Measurements from ENCODE around the gene TMEM219. TPM values are rescaled to one million over a fixed set of nuclear protein-coding genes. Genes with fewer than 3 reads are reported as not detected.
A peak's percentile ranks its signal among the peaks of the same experiment; 100 is the strongest.

The TMEM219 gene
- total and polyA plus RNA-seq, 2 of the 8 experiments (the other 6 are each of a cell fraction or from before 2014, with no cell fraction given) = 60.2 to 116 TPM

DNA sequence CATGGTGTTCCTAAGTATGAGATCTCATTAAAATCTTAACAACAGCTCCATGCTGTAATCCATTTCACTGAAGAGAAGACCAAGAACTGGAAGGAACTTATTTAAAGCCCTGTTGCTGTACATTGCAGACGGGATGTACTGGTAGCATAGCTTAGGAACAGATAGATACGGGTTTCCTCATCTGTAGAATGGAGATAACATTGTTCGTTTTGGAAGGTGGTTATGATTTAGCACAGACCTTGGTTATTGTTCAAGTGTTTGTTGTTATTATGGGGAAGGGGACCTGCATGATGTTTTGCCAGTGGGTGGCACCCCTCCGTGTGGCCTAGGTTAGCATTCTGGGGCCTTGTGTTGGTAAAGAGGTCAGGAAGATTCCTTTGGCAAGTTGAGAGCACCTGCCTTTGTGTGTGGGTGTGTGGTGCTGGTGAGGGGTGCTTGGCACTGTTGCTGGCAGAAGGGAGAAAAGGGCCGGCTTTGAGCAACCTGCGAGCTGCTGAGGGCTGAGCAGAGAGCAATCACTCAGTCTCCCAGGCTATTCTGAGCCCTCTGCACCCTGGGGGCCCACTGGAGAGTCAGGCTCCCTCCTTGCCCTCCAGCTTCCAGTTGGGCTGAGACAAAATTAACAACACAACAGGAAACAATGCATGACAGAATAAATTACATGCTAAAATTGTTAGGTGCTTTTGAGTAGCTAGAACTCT lies 14.1 kb downstream of the TMEM219 start:
- H3K56ac ChIP-seq (replicated peaks; ENCODE audit: insufficient read length, low read depth, low read length) = no peak overlapping the region
- H2AFZ ChIP-seq (ENCODE audit: low read length) = no peak overlapping the region
- peak overlapping the region; percentile 72 to 85 for H3K4me2 ChIP-seq (ENCODE audit: insufficient read depth in 1 of 2, low read depth in 2 of 2, low read length in 2 of 2)
- no peak overlapping the region for H2BK12ac ChIP-seq (ENCODE audit: low read depth, low read length)
- H3K27me3 ChIP-seq (replicated peaks in 1 of 4; ENCODE audit: control insufficient read depth in 3 of 4, extremely low read depth in 1 of 4, insufficient read depth in 3 of 4, low read length in 3 of 4) = peaks cover 2 to 10% (median 9%) of the 10 kb centered on the region in 4 experiments
- no peak overlapping the region; the same call in 1 of the 2 replicates for H2BK15ac ChIP-seq (ENCODE audit: low read length)
- H4K20me1 ChIP-seq (replicated peaks in 1 of 2; ENCODE audit: control insufficient read depth in 1 of 2, insufficient read depth in 2 of 2, low read length in 2 of 2) = peaks cover 4 to 18% of the 10 kb centered on the region in 2 experiments
- H3K4me1 ChIP-seq (replicated peaks in 1 of 4; ENCODE audit: control insufficient read depth in 3 of 4, insufficient read depth in 4 of 4, low read length in 3 of 4) = peaks cover 4 to 20% (median 7%) of the 10 kb centered on the region in 4 experiments
- DNase-seq (ENCODE audit: low read depth in 1 of 2, low spot score in 2 of 2) (no peak), FAIRE-seq (no peak)
- peak overlapping the region in 1 of 4 experiments; percentile 90; a peak in 4 of 8 replicates for H3K4me3 ChIP-seq (ENCODE audit: extremely low read depth in 1 of 4, insufficient read depth in 2 of 4, low read depth in 3 of 4, low read length in 4 of 4)
- peaks cover 25% of the 10 kb centered on the region for H3K79me1 ChIP-seq (ENCODE audit: low read depth, low read length)
- peaks cover 7% of the 10 kb centered on the region; the same call in 1 of the 2 replicates for H3K23me2 ChIP-seq (ENCODE audit: low read depth, low read length)
- peaks cover 9 to 34% of the 10 kb centered on the region in 2 experiments for H3K79me2 ChIP-seq (ENCODE audit: control insufficient read depth in 1 of 2, insufficient read depth in 2 of 2, low read length in 2 of 2)
- 52% methylated on average over 6 of the region's 6 CpGs; no CpG with 5 or more reads in 1 of the 2 experiments for WGBS, 2 experiments (ENCODE audit: extremely low coverage in 1 of 2, insufficient coverage in 1 of 2, insufficient read length in 1 of 2, insufficient replicate concordance in 2 of 2, low coverage in 1 of 2, low lambda C conversion rate in 2 of 2, missing lambda C conversion rate in 1 of 2)
- ChIA-PET POLR2A (ENCODE audit: partially characterized antibody) (interaction anchor here (0.8 to 1.9 kb wide), 8 partner anchors 9 to 76 kb away, joined by 3 to 11 read pairs (median 4); partner anchors contain the start of genes ASPHD1, KCTD13 and TLCD3B), CTCF (ENCODE audit: partially characterized antibody) (interaction anchor here (0.6 to 4.4 kb wide), 13 partner anchors 9 to 157 kb away, joined by 3 to 19 read pairs (median 4); no protein-coding TSS in a partner anchor)
- H2BK20ac ChIP-seq (ENCODE audit: low read length) = no peak overlapping the region
- H3K36me3 ChIP-seq (ENCODE audit: control insufficient read depth in 2 of 4, insufficient read depth in 4 of 4, low read length in 3 of 4) = peaks cover 10 to 41% (median 30%) of the 10 kb centered on the region in 4 experiments
- no peak overlapping the region for H3K18ac ChIP-seq (ENCODE audit: extremely low read depth, low read length)
- H2AK5ac ChIP-seq (ENCODE audit: low read depth, low read length) = no peak overlapping the region
- 0 out of 2 replicates have a peak overlapping the region, but pooled peaks have one; percentile 52 for H2BK5ac ChIP-seq (ENCODE audit: low read depth, low read length)
- no peak overlapping the region for H4K8ac ChIP-seq (ENCODE audit: extremely low read depth, insufficient read depth, low read length)
- no peak overlapping the region for H3K4ac ChIP-seq (replicated peaks; ENCODE audit: insufficient read length, low read depth, low read length)
- H3K14ac ChIP-seq (ENCODE audit: insufficient read length) = no peak overlapping the region
- H3K9ac ChIP-seq (replicated peaks in 1 of 4; ENCODE audit: extremely low read depth in 1 of 4, low read depth in 3 of 4, low read length in 3 of 4) = peak overlapping the region in 1 of 4 experiments; percentile 47; a peak in 1 of 7 replicates
- no peak overlapping the region for H2BK120ac ChIP-seq (replicated peaks; ENCODE audit: low read depth, low read length)
- peaks cover 11% of the 10 kb centered on the region in 2 experiments for H3K9me3 ChIP-seq (ENCODE audit: insufficient read depth in 2 of 2, low read depth in 1 of 2, low read length in 1 of 2)
- H3K23ac ChIP-seq (ENCODE audit: insufficient read length) = no peak overlapping the region
- H4K91ac ChIP-seq (replicated peaks; ENCODE audit: insufficient read length, low read length) = no peak overlapping the region
- no peak overlapping the region for H3K27ac ChIP-seq (ENCODE audit: low read depth, low read length)
- no peak overlapping the region for H4K5ac ChIP-seq (ENCODE audit: insufficient read length, low read depth, low read length)
- no peak for TF ChIP-seq YY1 (IDR thresholded peaks at IDR 0.05; ENCODE audit: low read depth, low read length)
- TF ChIP-seq FOSL1 (IDR thresholded peaks at IDR 0.05; ENCODE audit: insufficient read depth, low read depth, low read length) = no peak
- TF ChIP-seq USF2 (IDR thresholded peaks at IDR 0.05; ENCODE audit: low read length) = no peak
- TF ChIP-seq SIX5 (IDR thresholded peaks at IDR 0.05; ENCODE audit: low read depth, low read length) = no peak
- TF ChIP-seq, protein P1, sequence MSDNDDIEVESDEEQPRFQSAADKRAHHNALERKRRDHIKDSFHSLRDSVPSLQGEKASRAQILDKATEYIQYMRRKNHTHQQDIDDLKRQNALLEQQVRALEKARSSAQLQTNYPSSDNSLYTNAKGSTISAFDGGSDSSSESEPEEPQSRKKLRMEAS (IDR thresholded peaks at IDR 0.05) = no peak
- TF ChIP-seq NRF1 (IDR thresholded peaks at IDR 0.05; ENCODE audit: low read depth, low read length) = no peak
- TF ChIP-seq TBP (IDR thresholded peaks at IDR 0.05; ENCODE audit: low read depth, low read length) = no peak
- no peak for TF ChIP-seq ZNF274 (IDR thresholded peaks at IDR 0.05; ENCODE audit: borderline replicate concordance, extremely low read depth, low read length)
- TF ChIP-seq EP300 (IDR thresholded peaks at IDR 0.05; ENCODE audit: borderline replicate concordance in 1 of 2, low read depth in 2 of 2, low read length in 2 of 2) = no peak
- TF ChIP-seq BACH1 (IDR thresholded peaks at IDR 0.05; ENCODE audit: low read length) = no peak

Data from H1 (cell line).